Measurements from ENCODE around the gene CNOT4.
"Not testable (repeated sequence)": the region's sequence is repeated elsewhere in the genome, so short reads cannot be mapped to it uniquely, and the experiment has no call there.

CNOT4 gene

GRCh38 chr7:135327458-135327857, 182.4 kb downstream of the CNOT4 start:
- in situ Hi-C loops (cut with MboI; ENCODE audit: low sequenced_read_pairs) = no loop called here
- H3K4me3 ChIP-seq = no peak overlapping the region
- no peaks in the 10 kb centered on the region for H3K9me3 ChIP-seq
- H3K36me3 ChIP-seq (replicated peaks) = no peaks in the 10 kb centered on the region
- DNase-seq (ENCODE audit: low spot score in 2 of 2) = no peak
- no peaks in the 10 kb centered on the region for H3K27me3 ChIP-seq (ENCODE audit: low read depth)
- H3K4me1 ChIP-seq = no peaks in the 10 kb centered on the region

GRCh38 chr7:135326636-135327280, 183.1 kb downstream of the CNOT4 start:
- Histone ChIP-seq H3K4me1 (no peaks in the 10 kb centered on the region), H3K4me3 (no peak overlapping the region), H3K36me3 (replicated peaks) (no peaks in the 10 kb centered on the region), H3K9me3 (no peaks in the 10 kb centered on the region), H3K27me3 (ENCODE audit: low read depth) (no peaks in the 10 kb centered on the region)
- in situ Hi-C loops (cut with MboI; ENCODE audit: low sequenced_read_pairs) = no loop called here
- DNase-seq (ENCODE audit: low spot score in 2 of 2) = no peak

- no peaks in the 10 kb centered on the region for H3K9me3 ChIP-seq
- H3K36me3 ChIP-seq (replicated peaks) = no peaks in the 10 kb centered on the region
- in situ Hi-C loops (cut with MboI; ENCODE audit: low sequenced_read_pairs) = no loop called here
- H3K4me3 ChIP-seq = no peak overlapping the region
- H3K27me3 ChIP-seq (ENCODE audit: low read depth) = no peaks in the 10 kb centered on the region
- no peak for DNase-seq (ENCODE audit: low spot score in 2 of 2)
- no peaks in the 10 kb centered on the region for H3K4me1 ChIP-seq
These were observed 187.1 kb downstream of the CNOT4 start for GRCh38 chr7:135322571-135323340.

- Histone ChIP-seq H3K27me3 (ENCODE audit: low read depth) (no peaks in the 10 kb centered on the region), H3K9me3 (no peaks in the 10 kb centered on the region), H3K36me3 (replicated peaks) (no peaks in the 10 kb centered on the region), H3K4me3 (no peak overlapping the region), H3K4me1 (no peaks in the 10 kb centered on the region)
- in situ Hi-C loops (cut with MboI; ENCODE audit: low sequenced_read_pairs) = no loop called here
- no peak for DNase-seq (ENCODE audit: low spot score in 2 of 2)
These were observed 188.3 kb downstream of the CNOT4 start for GRCh38 chr7:135321556-135321955.

DNA sequence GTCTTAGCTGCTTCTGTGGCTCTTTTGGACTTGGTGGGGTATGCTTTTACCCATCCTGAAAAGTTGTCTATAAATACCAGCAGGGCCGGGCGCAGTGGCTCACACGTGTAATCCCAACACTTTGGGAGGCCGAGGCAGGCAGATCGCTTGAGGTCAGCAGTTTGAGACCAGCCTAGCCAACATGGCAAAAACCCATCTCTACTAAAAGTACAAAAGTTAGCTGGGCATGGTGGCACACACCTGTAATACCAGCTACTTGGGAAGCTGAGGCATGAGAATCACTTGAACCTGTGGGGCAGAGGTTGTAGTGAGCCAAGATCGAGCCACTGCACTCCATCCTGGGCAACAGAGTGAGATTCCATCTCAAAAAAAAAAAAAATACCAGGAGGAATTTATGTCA, 188.9 kb downstream of the CNOT4 start:
- H3K36me3 ChIP-seq (replicated peaks); in situ Hi-C loops (cut with MboI; ENCODE audit: low sequenced_read_pairs); DNase-seq (ENCODE audit: low spot score in 2 of 2); H3K27me3 ChIP-seq (ENCODE audit: low read depth); H3K4me1 ChIP-seq; H3K4me3 ChIP-seq; H3K9me3 ChIP-seq: not testable (repeated sequence)

DNA sequence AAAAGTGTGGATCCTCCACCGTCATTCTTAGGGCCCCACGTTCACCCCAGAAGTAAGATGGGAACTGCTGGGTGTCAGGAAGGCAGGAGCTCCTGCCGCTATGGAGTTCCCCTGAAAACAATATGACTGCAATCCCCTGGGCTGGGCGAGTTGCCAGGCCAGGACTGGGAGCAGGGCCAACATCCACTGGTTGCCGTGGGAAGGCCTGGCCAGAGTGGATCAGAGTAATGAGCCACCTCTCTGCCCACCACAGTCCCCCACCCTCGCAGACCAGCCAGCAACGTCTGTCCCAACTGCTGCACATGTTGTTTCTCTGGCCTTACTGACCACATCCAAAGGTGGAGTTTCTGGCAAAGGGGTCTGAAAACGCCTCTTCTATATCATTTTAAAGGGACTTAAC, 189.6 kb downstream of the CNOT4 start:
- Histone ChIP-seq H3K27me3 (ENCODE audit: low read depth) (no peaks in the 10 kb centered on the region), H3K36me3 (replicated peaks) (no peaks in the 10 kb centered on the region), H3K9me3 (no peaks in the 10 kb centered on the region), H3K4me1 (no peaks in the 10 kb centered on the region), H3K4me3 (no peak overlapping the region)
- in situ Hi-C loops (cut with MboI; ENCODE audit: low sequenced_read_pairs) = no loop called here
- peak in 1 of 2 experiments; percentile 31 for DNase-seq (ENCODE audit: low spot score in 2 of 2)

DNA sequence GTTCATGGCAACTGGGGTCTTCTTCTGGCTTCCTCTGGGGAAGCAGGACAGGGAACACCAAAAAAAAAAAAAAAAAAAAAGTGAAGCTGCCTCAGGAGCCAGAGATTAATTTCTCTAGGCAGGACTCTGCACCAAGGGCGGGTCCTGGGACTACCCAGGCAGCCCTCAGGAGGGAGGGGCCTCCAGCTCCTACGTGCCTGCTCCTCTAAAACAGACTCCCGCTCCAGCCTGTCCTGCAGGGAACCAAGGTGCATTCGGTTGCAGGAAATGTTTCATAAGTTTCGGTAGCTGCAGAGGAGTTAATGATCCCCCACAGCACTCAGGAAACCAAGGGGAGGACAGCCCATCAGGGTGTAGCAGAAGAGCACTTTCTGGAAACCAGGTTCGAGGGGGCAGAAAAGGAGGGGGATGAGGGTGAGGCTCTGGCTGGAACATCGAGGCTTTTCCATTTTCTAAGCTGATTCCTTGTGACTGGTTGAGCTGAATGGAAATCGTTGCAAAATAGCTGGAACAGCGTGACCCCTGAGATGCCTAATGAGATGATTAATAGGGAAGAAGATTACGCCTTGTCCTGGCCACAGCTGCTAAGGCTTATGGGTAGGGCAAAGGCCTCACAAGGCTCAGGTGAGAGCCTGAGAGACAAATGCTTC, 192.1 kb downstream of the CNOT4 start:
- no peaks in the 10 kb centered on the region for H3K9me3 ChIP-seq
- H3K36me3 ChIP-seq (replicated peaks) = no peaks in the 10 kb centered on the region
- in situ Hi-C loops (cut with MboI; ENCODE audit: low sequenced_read_pairs) = no loop called here
- no peak overlapping the region for H3K4me3 ChIP-seq
- H3K4me1 ChIP-seq = no peaks in the 10 kb centered on the region
- DNase-seq (ENCODE audit: low spot score in 2 of 2) = no peak
- no peaks in the 10 kb centered on the region for H3K27me3 ChIP-seq (ENCODE audit: low read depth)

GRCh38 chr7:135316648-135317313, 193.1 kb downstream of the CNOT4 start:
- H3K4me1 ChIP-seq = no peaks in the 10 kb centered on the region
- in situ Hi-C loops (cut with MboI; ENCODE audit: low sequenced_read_pairs) = no loop called here
- no peak overlapping the region for H3K4me3 ChIP-seq
- H3K27me3 ChIP-seq (ENCODE audit: low read depth) = no peaks in the 10 kb centered on the region
- no peaks in the 10 kb centered on the region for H3K36me3 ChIP-seq (replicated peaks)
- no peak for DNase-seq (ENCODE audit: low spot score in 2 of 2)
- H3K9me3 ChIP-seq = no peaks in the 10 kb centered on the region

DNA sequence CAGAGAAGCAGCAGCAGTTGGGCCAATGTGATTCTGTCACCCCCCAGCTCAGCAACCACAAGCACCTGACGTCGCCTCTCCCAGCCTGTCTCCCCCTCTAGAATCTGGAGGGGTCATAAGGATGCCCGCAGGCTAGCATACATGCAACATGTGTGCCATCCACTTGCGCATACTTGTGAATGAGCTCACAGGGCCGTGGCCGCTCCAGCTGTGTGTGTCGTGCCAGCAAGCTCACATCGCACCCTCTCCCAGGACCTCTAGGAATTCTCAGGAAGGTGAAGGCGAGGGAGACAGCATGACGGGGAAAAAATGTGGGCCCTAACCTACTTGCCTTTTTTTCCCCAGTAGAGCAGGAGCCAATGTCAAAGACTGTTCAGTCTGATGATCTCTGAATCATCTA, 195.9 kb downstream of the CNOT4 start:
- Histone ChIP-seq H3K4me1 (no peaks in the 10 kb centered on the region), H3K9me3 (no peaks in the 10 kb centered on the region), H3K36me3 (replicated peaks) (no peaks in the 10 kb centered on the region), H3K27me3 (ENCODE audit: low read depth) (no peaks in the 10 kb centered on the region), H3K4me3 (no peak overlapping the region)
- DNase-seq (ENCODE audit: low spot score in 2 of 2) = no peak
- in situ Hi-C loops (cut with MboI; ENCODE audit: low sequenced_read_pairs) = no loop called here

Measured in HAP-1 (cell line).